Activated naive CD8-positive, alpha-beta T cell treated with anti-CD3 and anti-CD28 coated beads, Interleukin-2, amount 10 ng/mL, durations not matched to agents 7 days and 5 days (primary cell): ENCODE results near the gene CKMT2. TPM values are rescaled to one million over a fixed set of nuclear protein-coding genes. Genes with fewer than 3 reads are reported as not detected.

Source experiments
- ATAC-seq: fragments of 150-1000 bp; cut with Tn5 transposase; one replicate; pipeline ENCODE4 v1.10.0; 2021; ENCODE audit warnings: low read depth, moderate library complexity
- POLR2A ChIA-PET: fragments of 350-600 bp; sonication (Branson Sonifier 250); formaldehyde crosslinking; loops from one replicate; lab custom pipeline; 2021; ENCODE audit warnings: antibody characterized with exemption; lab: Charles Lee
- DNase-seq: peaks from one replicate; pipeline ENCODE4 v3.0.0; 2021
- H3K27ac Mint-ChIP-seq: one replicate; pipeline ENCODE4 v1.8.0; 2022; ENCODE audit warnings: mild to moderate bottlenecking, mixed read lengths
- H3K27me3 Mint-ChIP-seq: one replicate; pipeline ENCODE4 v1.8.0; 2022; ENCODE audit warnings: mild to moderate bottlenecking, moderate library complexity, mixed read lengths
- H3K36me3 Mint-ChIP-seq: one replicate; pipeline ENCODE4 v1.8.0; 2021; ENCODE audit warnings: mild to moderate bottlenecking, mixed read lengths
- H3K4me1 Mint-ChIP-seq: one replicate; pipeline ENCODE4 v1.8.0; 2021; ENCODE audit warnings: mixed read lengths
- H3K4me3 Mint-ChIP-seq: one replicate; pipeline ENCODE4 v1.8.0; 2022; ENCODE audit warnings: mild to moderate bottlenecking, moderate library complexity, mixed read lengths
- H3K9me3 Mint-ChIP-seq: one replicate; pipeline ENCODE4 v1.8.0; 2021; ENCODE audit warnings: mixed read lengths
- total RNA-seq, 2 experiments: library from RNA; stranded (reverse); gene quantifications; one replicate each; pipeline ENCODE4 v1.2.3, GENCODE V29; 2021

The CKMT2 gene
- total RNA-seq, result not detected

DNA sequence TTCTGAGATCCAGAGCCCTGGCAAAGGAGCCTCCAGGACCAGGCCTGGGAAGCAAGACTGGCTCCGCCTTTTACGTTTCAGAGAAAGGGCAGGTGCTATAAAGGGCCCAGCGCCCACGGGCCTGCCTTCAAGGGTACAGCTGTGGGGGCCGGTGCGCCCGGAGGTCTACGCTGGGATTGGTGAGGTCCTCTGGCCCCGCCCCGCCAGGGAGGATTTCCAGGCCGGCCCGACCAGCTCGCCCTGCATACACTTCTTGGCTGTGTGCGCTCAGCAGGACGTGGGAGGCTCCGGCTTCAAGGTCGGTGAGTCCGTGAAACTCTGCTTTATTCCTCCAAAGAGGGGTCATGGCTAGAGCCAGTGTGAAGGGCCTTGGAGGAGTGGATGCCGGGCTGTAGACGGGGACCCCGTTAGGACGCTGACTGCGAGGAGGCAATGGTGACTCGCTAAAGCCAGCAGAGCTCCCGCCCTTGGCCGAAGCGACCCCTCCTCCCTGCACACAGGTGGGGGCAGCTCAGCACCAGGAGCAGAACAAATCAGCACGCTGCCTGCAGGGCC is at the start of gene CKMT2:
TSS of gene CKMT2 (plus strand) at position 243 of the 555 bp plus-strand sequence. CDS start 17,811 bp downstream, outside the sequence.
- no peak within 1 kb of the TSS for H3K4me3 Mint-ChIP-seq
- peaks cover 23% of the 10 kb centered on the region for H3K4me1 Mint-ChIP-seq
- POLR2A ChIA-PET, result no interaction called here
- H3K27ac Mint-ChIP-seq, result no peak within 1 kb of the TSS
- no peak for ATAC-seq
- H3K27me3 Mint-ChIP-seq, result no peaks in the 10 kb centered on the region
- no peak for DNase-seq
- H3K36me3 Mint-ChIP-seq, result peaks cover 7% of the 10 kb centered on the region
- H3K9me3 Mint-ChIP-seq, result no peaks in the 10 kb centered on the region

GRCh38 chr5:81183811-81184748 is 49.0 kb upstream of the CKMT2 start:
- POLR2A ChIA-PET, result no interaction called here
- Mint-ChIP-seq H3K9me3 (no peaks in the 10 kb centered on the region), H3K27me3 (no peaks in the 10 kb centered on the region), H3K4me1 (peaks cover 31% of the 10 kb centered on the region), H3K36me3 (peaks cover 8% of the 10 kb centered on the region), H3K27ac (peak overlapping the region; percentile 41), H3K4me3 (no peak overlapping the region)
- DNase-seq (no peak), ATAC-seq (no peak)

DNA sequence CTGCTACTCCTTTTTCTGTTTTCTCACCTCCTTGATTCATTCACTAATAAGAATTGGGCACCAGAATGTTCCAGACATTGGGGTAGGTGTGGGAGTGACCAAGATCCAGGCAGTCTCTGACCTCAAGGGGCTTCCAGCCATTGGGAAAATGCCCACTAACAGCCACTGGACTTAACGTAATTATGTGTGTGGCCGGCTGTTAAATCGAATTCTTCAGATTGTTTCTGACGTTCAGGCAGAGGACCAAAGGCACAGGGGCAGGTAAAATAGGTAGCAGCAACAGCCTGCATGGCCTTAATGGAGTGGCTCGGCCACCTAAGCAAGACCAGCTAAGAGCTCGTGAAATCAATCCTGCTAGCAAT is 48.4 kb upstream of the CKMT2 start:
- Mint-ChIP-seq H3K4me1 (peaks cover 31% of the 10 kb centered on the region), H3K27ac (no peak overlapping the region), H3K27me3 (no peaks in the 10 kb centered on the region), H3K4me3 (no peak overlapping the region), H3K36me3 (peaks cover 8% of the 10 kb centered on the region), H3K9me3 (no peaks in the 10 kb centered on the region)
- POLR2A ChIA-PET, result no interaction called here
- no peak for DNase-seq
- no peak for ATAC-seq

DNA sequence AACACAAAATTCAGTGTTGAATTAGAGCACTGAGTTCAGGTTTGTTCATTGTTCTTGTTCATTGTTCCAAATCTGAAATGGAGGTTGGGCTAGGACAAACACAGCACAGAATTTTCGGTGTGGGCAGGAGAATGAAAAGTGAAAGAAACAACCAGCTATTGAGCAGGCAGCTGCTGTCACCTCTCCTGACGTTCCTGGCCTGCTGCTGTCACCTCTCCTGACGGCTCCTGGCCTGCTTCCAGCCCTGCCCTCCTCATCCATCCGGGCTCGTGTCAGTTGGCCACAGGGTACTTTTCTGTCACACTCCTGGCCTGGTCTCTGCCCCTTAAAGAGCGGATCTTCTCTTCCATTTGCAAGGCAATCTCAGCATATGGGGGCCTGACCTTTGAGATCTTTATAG is 45.2 kb upstream of the CKMT2 start:
- ATAC-seq (peak; percentile 30), DNase-seq (no peak)
- H3K36me3 Mint-ChIP-seq, result peaks cover 4% of the 10 kb centered on the region
- H3K4me1 Mint-ChIP-seq, result peaks cover 24% of the 10 kb centered on the region
- no peaks in the 10 kb centered on the region for H3K27me3 Mint-ChIP-seq
- H3K27ac Mint-ChIP-seq, result peak overlapping the region; percentile 88
- H3K9me3 Mint-ChIP-seq, result no peaks in the 10 kb centered on the region
- H3K4me3 Mint-ChIP-seq, result peak overlapping the region; percentile 61
- POLR2A ChIA-PET, result no interaction called here

DNA sequence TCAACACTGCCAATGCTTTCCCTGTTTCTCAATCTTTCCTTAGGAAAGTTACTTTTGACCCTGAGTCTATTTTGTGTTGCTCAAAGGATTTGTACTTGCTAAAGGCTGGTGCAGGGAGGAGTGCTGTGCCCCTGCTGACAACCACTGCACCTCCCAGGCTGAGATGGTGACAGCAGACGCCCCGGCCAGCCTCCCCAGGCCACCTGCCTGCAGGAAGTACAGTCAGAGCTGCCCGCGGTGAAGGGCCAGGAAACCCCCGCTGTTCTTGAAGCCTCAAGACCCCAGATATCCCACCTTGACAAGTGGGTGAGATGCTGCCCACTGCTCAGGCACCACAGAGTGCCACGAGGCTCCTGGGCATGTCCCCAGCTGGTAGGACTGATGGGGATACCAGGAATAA is 44.2 kb upstream of the CKMT2 start:
- DNase-seq, result no peak
- ATAC-seq, result no peak
- POLR2A ChIA-PET, result no interaction called here

DNA sequence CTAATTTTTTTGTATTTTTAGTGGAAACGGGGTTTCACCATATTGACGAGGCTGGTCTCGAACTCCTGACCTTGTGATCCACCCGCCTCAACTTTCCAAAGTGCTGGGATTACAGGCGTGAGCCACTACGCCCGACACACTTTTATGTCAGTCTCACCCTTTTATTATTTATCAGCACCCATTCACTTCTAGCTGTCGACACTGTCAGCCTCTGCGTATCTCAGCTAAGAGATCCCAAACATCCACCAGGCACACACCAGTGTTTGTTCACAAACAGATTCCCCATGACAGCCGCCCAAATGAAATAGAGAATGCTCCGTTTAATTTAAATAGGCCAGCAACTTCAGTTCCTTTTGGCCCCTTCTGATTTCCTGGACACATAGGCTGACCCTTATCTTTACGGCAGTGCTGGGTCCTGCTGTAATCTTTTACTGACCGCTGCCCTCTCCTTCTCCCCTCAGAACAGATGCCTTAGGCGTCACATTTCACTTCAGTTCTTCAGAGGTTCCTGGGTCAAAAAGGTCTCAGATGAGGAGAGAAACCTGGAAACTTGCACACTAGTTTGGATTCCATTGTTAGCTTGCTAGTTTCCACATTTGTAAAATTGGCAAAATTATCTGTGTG is 43.1 kb upstream of the CKMT2 start:
- Mint-ChIP-seq H3K27me3 (peaks cover 1% of the 10 kb centered on the region), H3K4me1 (peaks cover 19% of the 10 kb centered on the region), H3K9me3 (no peaks in the 10 kb centered on the region), H3K27ac (no peak overlapping the region), H3K4me3 (no peak overlapping the region), H3K36me3 (peaks cover 2% of the 10 kb centered on the region)
- no peak for ATAC-seq
- DNase-seq, result no peak
- POLR2A ChIA-PET, result interaction anchor here (0.7 to 1.2 kb wide), 3 partner anchors 334 to 1064 kb away, joined by 3 to 4 read pairs (median 4); no protein-coding TSS in a partner anchor

More for the DNA sequence above, 44.2 kb upstream of the CKMT2 start:
- no peaks in the 10 kb centered on the region for H3K36me3 Mint-ChIP-seq
- H3K9me3 Mint-ChIP-seq, result no peaks in the 10 kb centered on the region
- H3K27ac Mint-ChIP-seq, result no peak overlapping the region
- H3K4me3 Mint-ChIP-seq, result no peak overlapping the region
- H3K27me3 Mint-ChIP-seq, result no peaks in the 10 kb centered on the region
- H3K4me1 Mint-ChIP-seq, result peaks cover 14% of the 10 kb centered on the region

- Mint-ChIP-seq H3K4me3 (no peak overlapping the region), H3K4me1 (peaks cover 21% of the 10 kb centered on the region), H3K27ac (no peak overlapping the region), H3K36me3 (peaks cover 2% of the 10 kb centered on the region), H3K9me3 (no peaks in the 10 kb centered on the region), H3K27me3 (peaks cover 3% of the 10 kb centered on the region)
- ATAC-seq, result no peak
- DNase-seq, result no peak
- POLR2A ChIA-PET, result no interaction called here
These were observed 41.3 kb upstream of the CKMT2 start for GRCh38 chr5:81191726-81192372.

DNA sequence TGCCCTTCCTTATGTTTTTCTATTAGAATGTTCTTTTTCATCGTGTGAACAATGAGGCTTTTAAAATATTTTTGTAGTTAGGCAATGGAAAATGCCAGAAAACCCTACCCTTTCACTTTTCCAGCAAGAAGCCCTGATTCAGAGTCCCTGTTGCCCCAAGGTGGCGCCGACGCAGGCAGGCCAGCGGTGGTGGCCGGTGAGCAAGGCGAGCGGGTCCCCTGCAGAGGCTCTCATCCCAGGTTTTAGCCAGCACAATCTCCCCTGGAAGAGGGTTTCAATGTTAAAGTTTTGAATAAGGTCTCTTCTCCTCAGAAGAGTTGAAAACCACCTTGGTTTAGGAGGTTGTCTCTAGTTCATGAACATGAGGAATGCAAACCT is 40.8 kb upstream of the CKMT2 start:
- H3K27ac Mint-ChIP-seq, result no peak overlapping the region
- H3K36me3 Mint-ChIP-seq, result peaks cover 2% of the 10 kb centered on the region

GRCh38 chr5:81194633-81195334 is 38.3 kb upstream of the CKMT2 start:
- peaks cover 10% of the 10 kb centered on the region for H3K4me1 Mint-ChIP-seq
- ATAC-seq (peak; percentile 98), DNase-seq (peak; percentile 91)
- H3K9me3 Mint-ChIP-seq, result no peaks in the 10 kb centered on the region
- H3K36me3 Mint-ChIP-seq, result peaks cover 2% of the 10 kb centered on the region
- peak overlapping the region; percentile 84 for H3K27ac Mint-ChIP-seq
- peaks cover 3% of the 10 kb centered on the region for H3K27me3 Mint-ChIP-seq
- H3K4me3 Mint-ChIP-seq, result peak overlapping the region; percentile 75
- POLR2A ChIA-PET, result no interaction called here

More for the DNA sequence above, 40.8 kb upstream of the CKMT2 start:
- ATAC-seq (no peak), DNase-seq (no peak)
- Mint-ChIP-seq H3K27me3 (peaks cover 3% of the 10 kb centered on the region), H3K4me1 (peaks cover 21% of the 10 kb centered on the region), H3K9me3 (no peaks in the 10 kb centered on the region), H3K4me3 (no peak overlapping the region)
- POLR2A ChIA-PET, result no interaction called here

GRCh38 chr5:81195335-81195929 is 37.7 kb upstream of the CKMT2 start:
- H3K27me3 Mint-ChIP-seq, result peaks cover 3% of the 10 kb centered on the region
- no peaks in the 10 kb centered on the region for H3K9me3 Mint-ChIP-seq
- no peak overlapping the region for H3K27ac Mint-ChIP-seq
- H3K4me3 Mint-ChIP-seq, result peak overlapping the region; percentile 75
- peaks cover 10% of the 10 kb centered on the region for H3K4me1 Mint-ChIP-seq
- peaks cover 2% of the 10 kb centered on the region for H3K36me3 Mint-ChIP-seq
- ATAC-seq (no peak), DNase-seq (no peak)
- POLR2A ChIA-PET, result no interaction called here

DNA sequence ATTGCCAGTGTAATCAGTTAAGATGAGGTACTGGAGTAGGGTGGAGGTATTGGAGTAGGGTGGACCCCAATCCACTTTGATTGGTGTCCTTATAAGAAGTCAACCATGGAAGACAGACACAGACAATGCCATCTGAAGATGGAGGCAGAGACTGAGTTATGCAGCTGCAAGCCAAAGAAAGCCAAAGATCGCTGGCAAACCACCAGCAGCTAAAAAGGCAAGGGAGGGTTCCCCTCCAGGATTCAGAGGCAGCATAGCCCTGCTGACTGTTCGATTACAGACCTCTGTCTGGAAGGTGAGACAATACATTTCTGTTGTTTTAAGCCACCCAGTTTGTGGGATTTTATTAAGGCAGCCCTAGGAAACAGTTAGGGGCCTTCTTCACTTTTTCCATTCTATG is 30.5 kb upstream of the CKMT2 start:
- DNase-seq, result no peak
- Mint-ChIP-seq H3K27me3 (no peaks in the 10 kb centered on the region), H3K9me3 (no peaks in the 10 kb centered on the region), H3K4me3 (no peak overlapping the region), H3K27ac (no peak overlapping the region), H3K4me1 (no peaks in the 10 kb centered on the region), H3K36me3 (no peaks in the 10 kb centered on the region)
- POLR2A ChIA-PET, result no interaction called here
- no peak for ATAC-seq

DNA sequence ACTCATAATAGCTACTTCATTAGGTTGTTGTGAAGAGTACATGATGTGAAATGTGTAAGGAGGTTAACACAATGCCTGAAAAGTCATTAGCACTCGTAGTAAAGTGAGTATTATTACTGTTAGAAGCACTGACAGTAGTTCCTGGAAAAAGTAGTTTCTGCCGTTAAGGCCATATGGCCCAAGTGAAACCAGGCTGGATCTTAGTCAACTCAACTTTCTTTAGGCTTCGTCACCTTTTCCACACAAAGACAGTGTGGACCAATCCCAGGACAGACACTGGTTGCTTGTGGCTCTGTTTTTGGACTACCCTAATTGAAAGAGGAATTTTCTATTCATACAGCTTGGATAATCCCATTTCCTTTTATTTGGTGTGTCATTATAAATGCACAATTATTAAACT is 29.4 kb upstream of the CKMT2 start:
- Mint-ChIP-seq H3K36me3 (no peaks in the 10 kb centered on the region), H3K9me3 (no peaks in the 10 kb centered on the region), H3K4me3 (no peak overlapping the region), H3K4me1 (no peaks in the 10 kb centered on the region), H3K27ac (no peak overlapping the region), H3K27me3 (no peaks in the 10 kb centered on the region)
- no peak for ATAC-seq
- DNase-seq, result no peak
- POLR2A ChIA-PET, result no interaction called here
